ENCODE data around the gene STX18. TPM values are rescaled to one million over a fixed set of nuclear protein-coding genes. Genes with fewer than 3 reads are reported as not detected.

The STX18 gene
- total and polyA plus RNA-seq, 2 donors (not counting 3 experiments of a cell fraction or from before 2014, with no cell fraction given), result 30.7 to 31.2 TPM

GRCh38 chr4:4408576-4409335, 133.1 kb downstream of the STX18 start:
- Histone ChIP-seq H3K9ac (replicated peaks; ENCODE audit: extremely low read depth, insufficient read depth, low read length) (no peak overlapping the region), H3K4me1 (ENCODE audit: control insufficient read depth, extremely low read depth, insufficient read depth, low read length) (no peaks in the 10 kb centered on the region), H3K27me3 (ENCODE audit: control insufficient read depth in 2 of 2, insufficient read depth in 2 of 2, low read length in 2 of 2) (no peaks in the 10 kb centered on the region), H4K20me1 (replicated peaks; ENCODE audit: control insufficient read depth, extremely low read depth, insufficient read depth, low read length) (no peaks in the 10 kb centered on the region), H3K4me3 (replicated peaks in 1 of 3; ENCODE audit: insufficient read depth in 1 of 3, low read depth in 1 of 3, low read length in 3 of 3) (no peak overlapping the region), H3K79me2 (ENCODE audit: control insufficient read depth, insufficient read depth, low read length) (no peaks in the 10 kb centered on the region), H3K4me2 (ENCODE audit: insufficient read depth, low read length) (no peak overlapping the region), H3K36me3 (ENCODE audit: control insufficient read depth in 2 of 2, extremely low read depth in 1 of 2, insufficient read depth in 2 of 2, low read length in 2 of 2) (no peaks in the 10 kb centered on the region), H2AFZ (ENCODE audit: low read depth, low read length) (no peak overlapping the region), H3K9me1 (replicated peaks; ENCODE audit: control insufficient read depth, extremely low read depth, insufficient read depth, low read length) (no peaks in the 10 kb centered on the region), H3K9me3 (replicated peaks; ENCODE audit: control insufficient read depth, insufficient read depth, low read length) (no peaks in the 10 kb centered on the region), H3K27ac (ENCODE audit: insufficient read depth, low read depth, low read length) (no peak overlapping the region)
- ChIA-PET CTCF (no interaction called here), POLR2A (no interaction called here)
- no TSS peak for BruUV-seq (replicated peaks)
- no peak for TF ChIP-seq EZH2 (IDR thresholded peaks at IDR 0.05; ENCODE audit: borderline replicate concordance, low read depth, low read length, severe bottlenecking)
- TF ChIP-seq FOS (IDR thresholded peaks at IDR 0.05; ENCODE audit: borderline replicate concordance, insufficient read depth, low read length), result no peak
- no peak for TF ChIP-seq POLR2AphosphoS5 (IDR thresholded peaks at IDR 0.05; ENCODE audit: insufficient read depth, low read depth, low read length)
- no peak for TF ChIP-seq MYC (IDR thresholded peaks at IDR 0.05; ENCODE audit: low read depth, low read length)
- TF ChIP-seq CTCF (IDR thresholded peaks at IDR 0.05; ENCODE audit: extremely low read depth in 1 of 2, insufficient read depth in 1 of 2, low read depth in 1 of 2, low read length in 2 of 2), result no peak
- no peak for TF ChIP-seq JUN (IDR thresholded peaks at IDR 0.05; ENCODE audit: borderline replicate concordance, insufficient read depth, insufficient read length, low read depth)
- no peak for TF ChIP-seq POLR2A (IDR thresholded peaks at IDR 0.05; ENCODE audit: low read depth, low read length)
- FAIRE-seq (no peak), DNase-seq (ENCODE audit: low read depth, low spot score) (no peak)
- dilution Hi-C loops (cut with MboI; ENCODE audit: extremely low pct_ligation_motif_present, low sequenced_read_pairs), result no loop called here
- intact Hi-C loops (cut with micrococcal nuclease), result no loop called here
